Mucosa of rectum (tissue), 2 donors: ENCODE results near the gene FAM184A.

Source experiments
- H3K27ac ChIP-seq, 2 donors: one replicate each; pipeline ENCODE4 v1.7.0; 2013; ENCODE audit warnings: inconsistent platforms in 2 of 2, low read depth in 2 of 2, low read length in 2 of 2
- H3K27me3 ChIP-seq, 2 donors: one replicate each; pipeline ENCODE4 v1.7.0; 2013; ENCODE audit warnings: low read length in 2 of 2; ENCODE audit not compliant: control insufficient read depth in 2 of 2, insufficient read depth in 2 of 2
- H3K36me3 ChIP-seq, 2 donors: one replicate each; pipeline ENCODE4 v1.7.0; 2013; ENCODE audit warnings: low read length in 2 of 2; ENCODE audit not compliant: control insufficient read depth in 2 of 2, insufficient read depth in 2 of 2
- H3K4me1 ChIP-seq, 2 donors: one replicate each; pipeline ENCODE4 v1.7.0; 2013; ENCODE audit warnings: low read length in 2 of 2, mild to moderate bottlenecking in 1 of 2; ENCODE audit not compliant: control insufficient read depth in 2 of 2, insufficient read depth in 2 of 2
- H3K4me3 ChIP-seq, 2 donors: one replicate each; pipeline ENCODE4 v1.7.0; 2013; ENCODE audit warnings: low read length in 2 of 2
- H3K9ac ChIP-seq, 2 donors: one replicate each; pipeline ENCODE4 v1.7.0; 2013; ENCODE audit warnings: low read length in 2 of 2, low read depth in 1 of 2, mild to moderate bottlenecking in 1 of 2
- H3K9me3 ChIP-seq, 2 donors: one replicate each; pipeline ENCODE4 v1.7.0; 2013; ENCODE audit warnings: low read length in 2 of 2; ENCODE audit not compliant: control insufficient read depth in 2 of 2
- donor health status: healthy.
- donor health status: Normal muscosa, but diverticular disease.

Gene FAM184A

DNA sequence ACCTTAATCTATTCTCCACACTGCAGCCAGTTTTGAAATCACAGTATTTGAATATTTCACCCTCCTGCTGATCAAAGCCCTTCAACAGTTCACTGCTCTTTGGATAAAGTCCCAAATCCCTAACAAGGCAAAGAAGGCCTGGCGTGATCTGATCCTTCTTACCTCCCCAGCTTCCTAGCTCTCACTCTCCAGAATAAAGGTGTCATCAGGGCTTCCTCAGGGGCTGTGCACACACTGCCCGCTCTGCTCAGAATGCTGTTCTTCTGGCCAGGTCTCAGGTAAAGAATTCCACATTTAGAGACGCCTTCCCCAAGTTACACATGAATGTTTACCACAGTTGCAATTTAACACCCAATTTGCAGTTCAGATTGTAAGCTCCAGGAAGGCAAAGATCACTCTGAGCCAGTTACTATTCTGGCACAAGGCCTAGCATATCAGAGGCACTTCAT, 84.6 kb downstream of the FAM184A start:
- Histone ChIP-seq H3K9me3 (no peaks in the 10 kb centered on the region), H3K4me1 (no peaks in the 10 kb centered on the region), H3K9ac (no peak overlapping the region), H3K4me3 (no peak overlapping the region), H3K27me3 (no peaks in the 10 kb centered on the region), H3K36me3 (no peaks in the 10 kb centered on the region), H3K27ac (no peak overlapping the region)

DNA sequence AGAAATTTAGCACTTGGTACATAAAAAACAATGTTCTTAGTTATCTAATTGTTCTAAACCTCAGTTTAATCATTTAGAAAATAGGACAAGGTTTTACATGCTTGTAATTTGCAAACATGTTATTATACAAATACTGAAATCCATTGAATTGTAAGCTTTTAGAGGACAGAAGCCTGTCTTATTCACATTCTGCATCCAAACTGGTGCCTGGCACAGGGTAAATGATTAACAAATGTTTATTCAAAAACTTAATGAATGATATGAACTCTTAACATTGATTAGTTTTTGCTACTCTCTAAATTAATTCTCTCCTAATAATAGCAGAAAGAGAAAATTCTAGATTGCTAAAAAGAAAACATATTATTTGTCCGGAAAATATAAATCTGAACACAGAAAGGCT, 85.1 kb downstream of the FAM184A start:
- H3K9me3 ChIP-seq, result no peaks in the 10 kb centered on the region
- H3K27ac ChIP-seq, result no peak overlapping the region
- H3K27me3 ChIP-seq, result no peaks in the 10 kb centered on the region
- H3K36me3 ChIP-seq, result no peaks in the 10 kb centered on the region
- H3K4me1 ChIP-seq, result no peaks in the 10 kb centered on the region
- H3K4me3 ChIP-seq, result no peak overlapping the region
- no peak overlapping the region for H3K9ac ChIP-seq

- Histone ChIP-seq H3K9me3 (no peaks in the 10 kb centered on the region), H3K27ac (no peak overlapping the region), H3K4me3 (no peak overlapping the region), H3K36me3 (no peaks in the 10 kb centered on the region), H3K27me3 (no peaks in the 10 kb centered on the region), H3K9ac (no peak overlapping the region), H3K4me1 (no peaks in the 10 kb centered on the region)
Measured at GRCh38 chr6:118992186-118992795, 86.2 kb downstream of the FAM184A start.

- H3K9me3 ChIP-seq, result no peaks in the 10 kb centered on the region
- no peaks in the 10 kb centered on the region for H3K4me1 ChIP-seq
- no peak overlapping the region for H3K4me3 ChIP-seq
- H3K36me3 ChIP-seq, result no peaks in the 10 kb centered on the region
- no peak overlapping the region for H3K9ac ChIP-seq
- no peak overlapping the region for H3K27ac ChIP-seq
- H3K27me3 ChIP-seq, result no peaks in the 10 kb centered on the region
Measured at GRCh38 chr6:118986312-118986711, 92.2 kb downstream of the FAM184A start.

DNA sequence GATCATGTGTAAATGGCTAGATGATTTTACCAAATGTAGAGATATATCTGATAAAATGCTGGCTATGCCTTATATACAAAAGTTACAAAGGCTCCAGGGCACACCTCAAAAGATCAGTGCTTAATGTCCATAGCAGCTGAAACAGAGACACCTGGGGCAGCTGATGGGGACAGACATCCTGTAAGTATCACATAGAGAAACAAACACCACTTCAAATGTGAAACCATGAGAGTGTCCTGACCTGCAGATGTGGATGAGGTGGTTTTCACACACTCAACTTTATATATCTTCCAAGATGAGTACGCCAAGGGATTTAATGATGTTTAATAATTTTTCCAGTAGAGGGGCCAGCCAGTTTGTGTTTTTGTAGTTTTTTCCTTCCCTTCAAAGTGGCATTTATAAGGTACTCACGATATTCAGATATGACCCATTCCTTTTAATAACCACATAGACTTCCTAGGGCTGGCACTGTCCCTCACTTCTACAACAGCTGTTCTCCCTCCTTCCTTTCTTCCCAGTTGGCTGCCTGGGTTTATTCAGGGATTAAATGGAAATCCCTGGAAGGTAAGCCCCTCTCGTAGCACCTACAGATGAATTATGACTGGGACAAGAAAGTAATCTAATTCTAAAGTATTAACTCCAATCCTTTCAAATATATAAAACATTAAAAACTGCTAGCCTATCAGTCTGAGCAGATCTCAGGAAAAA, 93.2 kb downstream of the FAM184A start:
- no peak overlapping the region for H3K27ac ChIP-seq
- H3K4me1 ChIP-seq, result no peaks in the 10 kb centered on the region
- H3K9ac ChIP-seq, result no peak overlapping the region
- H3K4me3 ChIP-seq, result no peak overlapping the region
- H3K36me3 ChIP-seq, result no peaks in the 10 kb centered on the region
- no peaks in the 10 kb centered on the region for H3K9me3 ChIP-seq
- H3K27me3 ChIP-seq, result no peaks in the 10 kb centered on the region

DNA sequence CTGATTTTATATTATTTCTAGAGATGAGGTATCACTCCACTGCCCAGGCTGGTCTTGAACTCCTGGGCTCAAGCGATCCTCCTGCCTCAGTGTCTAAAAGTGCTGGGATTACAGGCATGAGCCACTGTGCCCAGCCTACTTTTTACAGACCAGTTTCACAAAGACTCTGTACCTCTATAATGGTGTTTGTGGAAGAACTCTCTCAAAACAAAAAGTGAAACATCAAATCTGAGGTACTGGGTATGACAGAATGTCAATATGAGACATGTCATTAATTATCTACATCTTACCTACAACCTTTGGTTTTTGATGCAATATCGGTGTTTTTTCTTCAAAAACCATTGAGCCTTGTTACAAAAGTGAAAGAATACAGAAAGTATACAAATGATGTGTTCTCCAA, 94.1 kb downstream of the FAM184A start:
- Histone ChIP-seq H3K36me3 (no peaks in the 10 kb centered on the region), H3K9me3 (no peaks in the 10 kb centered on the region), H3K4me3 (no peak overlapping the region), H3K9ac (no peak overlapping the region), H3K4me1 (no peaks in the 10 kb centered on the region), H3K27ac (no peak overlapping the region), H3K27me3 (no peaks in the 10 kb centered on the region)

DNA sequence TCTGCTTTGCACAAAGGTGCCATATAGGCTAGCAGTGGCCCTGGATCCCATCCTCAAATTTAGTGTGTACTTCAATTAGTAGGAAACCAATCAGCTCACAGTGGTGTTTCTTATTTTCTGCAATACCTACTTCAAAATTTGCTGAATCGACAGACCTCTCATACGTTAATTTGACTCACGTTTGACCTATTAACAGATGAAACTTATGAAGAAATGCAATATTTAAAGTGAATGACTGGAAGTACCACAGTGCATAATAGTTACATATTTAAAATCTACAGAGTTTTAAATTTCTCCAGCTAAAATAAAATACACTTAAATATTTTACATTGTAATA, 95.9 kb downstream of the FAM184A start:
- no peaks in the 10 kb centered on the region for H3K4me1 ChIP-seq
- no peaks in the 10 kb centered on the region for H3K36me3 ChIP-seq
- H3K9me3 ChIP-seq, result no peaks in the 10 kb centered on the region
- H3K4me3 ChIP-seq, result no peak overlapping the region
- H3K27me3 ChIP-seq, result no peaks in the 10 kb centered on the region
- no peak overlapping the region for H3K9ac ChIP-seq
- H3K27ac ChIP-seq, result no peak overlapping the region

DNA sequence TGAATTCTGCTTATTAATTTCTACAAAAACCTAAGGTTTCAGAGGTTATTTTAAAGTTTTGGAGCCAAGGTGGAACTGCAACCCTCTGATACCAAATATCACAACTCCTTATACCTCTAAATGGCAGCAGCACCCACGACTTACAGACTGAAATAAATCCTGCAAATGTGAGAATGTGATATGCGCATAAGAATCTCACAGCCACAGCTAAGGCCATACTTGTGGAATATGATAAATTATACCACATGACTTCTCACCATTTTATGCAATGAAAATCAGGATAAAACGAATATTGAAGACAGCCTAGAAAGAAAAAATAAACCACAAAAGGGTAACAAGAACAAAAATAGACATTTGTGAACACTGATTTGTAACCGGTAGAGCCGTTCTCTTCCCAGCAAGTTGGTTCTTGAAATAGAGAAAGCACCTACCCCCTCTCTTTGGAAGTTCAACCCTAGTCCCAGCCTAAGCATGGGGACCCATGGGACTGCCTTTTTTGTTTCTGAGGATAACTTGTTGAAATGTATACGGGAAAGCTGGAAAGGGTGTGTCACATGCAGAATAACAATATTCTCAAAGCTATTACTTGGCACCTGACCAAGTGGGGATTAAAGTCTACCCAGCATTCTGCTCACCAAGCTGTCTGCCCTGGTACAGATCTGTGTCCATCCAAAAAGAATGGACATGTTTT, 96.4 kb downstream of the FAM184A start:
- Histone ChIP-seq H3K36me3 (no peaks in the 10 kb centered on the region), H3K9me3 (no peaks in the 10 kb centered on the region), H3K4me3 (no peak overlapping the region), H3K27me3 (no peaks in the 10 kb centered on the region), H3K27ac (no peak overlapping the region), H3K9ac (no peak overlapping the region), H3K4me1 (no peaks in the 10 kb centered on the region)

DNA sequence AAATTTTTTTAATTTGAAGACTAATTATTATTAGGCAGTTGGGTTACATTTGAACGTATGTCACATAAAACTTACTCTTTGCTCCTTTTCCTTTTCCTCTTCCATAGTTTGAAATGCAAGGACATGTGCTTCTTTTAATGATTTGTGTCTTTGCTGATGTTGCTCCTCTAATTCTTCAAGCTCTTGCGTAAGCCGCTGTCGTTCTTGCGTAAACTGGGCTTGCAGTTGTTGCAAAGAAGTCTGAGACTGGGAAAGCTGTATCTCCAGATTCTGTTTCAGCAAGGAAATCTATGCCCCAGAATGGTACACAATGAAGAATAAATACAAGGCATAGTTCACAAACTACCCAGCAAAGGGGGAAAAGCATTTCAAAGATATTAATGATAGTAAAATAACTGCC, 98.4 kb downstream of the FAM184A start:
- Histone ChIP-seq H3K27me3 (no peaks in the 10 kb centered on the region), H3K4me1 (no peaks in the 10 kb centered on the region), H3K9ac (no peak overlapping the region), H3K36me3 (no peaks in the 10 kb centered on the region), H3K27ac (no peak overlapping the region), H3K9me3 (no peaks in the 10 kb centered on the region), H3K4me3 (no peak overlapping the region)

DNA sequence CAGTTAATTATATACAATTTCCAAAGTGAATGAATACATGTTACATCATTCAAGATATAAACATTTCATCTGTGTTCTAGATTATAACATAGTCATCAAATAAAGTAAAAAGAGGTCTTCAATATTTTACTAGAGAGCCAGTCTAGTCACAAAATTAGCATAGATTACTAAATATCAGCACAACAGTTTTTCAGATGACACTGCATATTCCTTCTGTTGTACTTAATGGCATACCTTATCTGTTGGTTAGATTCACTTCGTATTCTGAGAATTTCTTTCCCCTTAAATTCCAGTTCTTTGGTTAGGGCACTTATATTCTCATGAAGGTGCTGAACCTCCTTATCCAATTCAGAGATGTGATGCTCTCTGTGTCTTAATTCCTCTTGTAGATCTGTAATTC, 103.7 kb downstream of the FAM184A start:
- no peaks in the 10 kb centered on the region for H3K27me3 ChIP-seq
- no peak overlapping the region for H3K4me3 ChIP-seq
- H3K9me3 ChIP-seq, result no peaks in the 10 kb centered on the region
- no peak overlapping the region for H3K27ac ChIP-seq
- H3K9ac ChIP-seq, result no peak overlapping the region
- no peaks in the 10 kb centered on the region for H3K4me1 ChIP-seq
- H3K36me3 ChIP-seq, result no peaks in the 10 kb centered on the region
